DMS 273 (cell line): ENCODE results near the gene EME2.
A peak's percentile ranks its signal among the peaks of the same experiment; 100 is the strongest.

ENCODE experiments used
- DNase-seq: peaks from one replicate; lab custom pipeline; 2025; ENCODE audit not compliant: unreplicated experiment; lab: John Stamatoyannopoulos, UW

The EME2 gene

DNA sequence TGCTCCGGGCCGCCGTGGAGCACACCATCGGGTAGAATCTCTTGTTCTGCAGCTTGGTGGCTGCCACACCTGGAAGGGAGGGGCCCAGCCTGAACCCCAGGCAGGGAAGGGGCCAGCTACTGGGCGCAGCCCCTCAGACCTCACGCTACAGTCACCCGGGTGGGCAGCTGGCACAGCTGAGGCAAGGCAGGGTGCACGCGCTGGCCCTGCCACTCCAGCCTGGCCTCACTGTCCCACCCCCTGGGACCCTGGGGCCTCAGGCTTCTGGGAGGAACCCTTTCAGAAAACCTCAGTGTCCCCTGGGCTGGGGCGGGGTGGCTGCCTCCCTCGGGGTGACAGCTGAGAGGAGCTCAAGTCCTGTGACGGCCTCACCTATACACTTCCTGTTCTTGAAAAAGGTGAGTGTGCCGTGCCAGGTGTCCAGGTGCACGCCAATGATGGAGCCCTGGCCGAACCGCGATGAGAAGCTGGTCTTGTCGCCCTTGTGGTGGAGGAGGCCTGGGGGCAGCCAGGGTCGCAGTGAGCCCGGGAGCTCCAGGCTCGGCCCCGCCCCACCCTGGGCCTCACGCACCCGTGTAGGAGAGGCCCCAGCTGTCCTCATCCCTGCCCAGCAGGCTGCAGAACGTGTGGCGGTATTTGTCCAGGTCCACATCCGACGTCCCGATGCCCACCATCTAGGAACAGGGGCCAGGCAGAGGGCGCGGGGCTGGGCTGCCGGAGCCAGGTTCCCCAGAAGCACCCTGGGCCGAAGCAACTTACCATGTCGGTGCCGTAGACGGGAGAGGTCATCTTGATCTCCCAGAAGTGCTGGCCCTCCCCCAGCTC lies 5.0 kb downstream of the EME2 start:
- no peak for DNase-seq

DNA sequence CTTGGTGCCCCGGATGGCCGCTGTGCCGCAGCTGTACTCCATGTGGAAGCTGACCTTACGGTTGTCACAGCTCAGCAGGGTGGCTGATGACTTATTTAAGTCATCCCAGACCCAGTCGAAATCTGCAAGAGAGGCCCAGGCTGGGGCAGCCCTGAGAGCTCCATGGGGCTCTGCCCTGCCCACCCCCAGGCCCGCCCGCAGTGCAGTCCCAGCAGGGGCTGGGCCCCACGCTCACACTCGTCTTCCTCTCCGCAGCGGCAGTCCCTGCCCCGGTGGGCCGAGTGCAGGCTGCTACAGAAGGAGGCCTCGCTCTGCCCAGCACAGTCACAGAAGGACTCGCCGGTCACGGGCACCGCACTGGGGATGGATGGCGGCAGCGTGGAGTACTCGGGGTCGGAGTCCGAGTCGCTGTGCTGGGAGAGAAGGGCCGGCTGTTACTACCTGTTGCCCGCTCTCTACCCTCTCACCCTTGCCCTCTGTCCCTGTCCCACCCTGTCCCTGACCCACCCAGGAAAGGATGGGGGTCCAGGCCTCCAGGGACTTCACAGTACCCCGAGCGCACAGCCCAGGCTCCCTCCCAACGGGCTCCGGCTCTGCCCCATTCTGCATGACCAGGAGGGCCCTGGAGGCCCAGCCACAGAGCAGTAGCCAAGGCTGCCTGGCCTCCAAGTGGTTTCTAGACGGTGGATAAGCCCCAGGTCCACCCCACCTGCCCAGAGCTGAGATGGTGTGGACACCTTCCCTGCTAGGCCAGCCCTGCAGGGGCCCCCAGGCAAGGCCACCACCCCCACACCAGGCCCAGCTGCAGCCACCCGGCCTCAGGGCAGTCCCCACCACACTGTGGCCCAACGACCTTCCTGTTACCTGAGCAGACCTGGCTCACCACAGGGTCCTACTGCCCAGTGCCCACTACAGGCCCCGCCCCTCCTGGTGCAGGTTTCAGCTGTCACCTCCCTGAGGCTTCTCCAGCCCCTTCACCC lies 5.9 kb downstream of the EME2 start:
- DNase-seq, result no peak

DNA sequence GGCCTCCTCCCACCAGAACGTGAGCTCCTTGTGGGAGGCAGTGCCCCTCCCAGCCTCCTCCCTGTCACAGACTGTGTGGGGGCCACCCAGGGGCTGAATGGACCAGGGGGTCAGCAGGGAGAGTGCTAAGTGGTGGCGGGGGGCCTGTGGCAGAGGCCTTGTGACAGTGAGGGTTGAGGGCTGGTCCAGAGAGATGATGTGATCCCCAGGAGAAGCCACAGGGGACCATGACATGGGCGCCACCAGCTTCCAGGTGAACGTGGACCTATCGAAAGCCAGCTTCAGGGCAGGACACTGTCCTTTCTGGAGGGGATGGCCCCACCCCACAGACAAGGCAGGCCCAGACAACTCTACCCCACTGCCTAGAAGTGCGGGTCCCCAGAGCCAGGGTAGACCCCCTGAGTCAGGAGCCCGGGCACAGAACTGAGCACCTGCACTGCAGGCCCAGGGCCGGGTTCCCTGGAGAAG lies 6.7 kb downstream of the EME2 start:
- DNase-seq, result no peak

DNA sequence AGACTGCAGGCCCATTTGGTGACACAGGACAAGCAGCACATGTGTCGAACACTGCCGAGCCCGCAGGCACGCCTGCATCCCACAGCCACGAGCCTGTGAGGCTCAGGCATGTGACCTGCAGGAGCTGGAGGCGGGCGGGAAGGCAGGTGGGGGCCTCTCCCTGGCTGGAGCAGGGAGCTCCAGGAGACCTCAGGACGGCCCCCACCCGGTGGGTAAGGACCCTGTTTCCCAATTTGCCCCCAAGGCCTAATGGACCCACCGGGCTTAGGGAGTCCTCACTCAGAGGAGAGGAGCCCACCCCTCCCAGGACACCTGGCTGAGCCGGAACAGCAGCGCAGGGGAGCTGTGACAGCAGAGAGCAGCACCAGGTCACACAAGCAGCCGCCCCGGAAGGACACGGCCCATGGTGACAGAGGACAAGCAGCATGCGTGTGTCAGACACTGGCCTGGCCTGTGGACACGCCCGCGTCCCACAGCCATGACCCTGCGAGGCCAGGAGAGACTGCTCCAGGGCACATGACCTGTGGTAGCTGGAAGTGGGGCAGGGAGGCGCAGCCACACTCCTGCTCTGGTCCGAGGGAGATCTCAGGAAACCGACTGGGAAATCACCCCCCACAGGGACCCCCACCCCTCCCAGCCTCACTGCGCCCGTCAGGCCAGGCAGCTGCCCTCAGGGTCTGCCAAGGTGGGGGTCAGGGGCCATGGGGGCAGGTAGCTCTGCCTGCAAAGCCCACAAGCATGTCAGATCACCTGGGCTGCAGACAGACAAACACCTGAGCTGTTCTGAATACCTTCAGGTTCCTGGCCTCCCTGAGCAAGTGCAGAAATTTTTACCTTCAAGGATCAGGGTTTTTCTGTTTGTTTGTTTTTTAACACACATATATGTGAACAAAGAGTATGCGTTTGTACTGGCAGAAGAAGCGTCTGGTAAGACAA lies 7.4 kb downstream of the EME2 start:
- DNase-seq, result no peak

DNA sequence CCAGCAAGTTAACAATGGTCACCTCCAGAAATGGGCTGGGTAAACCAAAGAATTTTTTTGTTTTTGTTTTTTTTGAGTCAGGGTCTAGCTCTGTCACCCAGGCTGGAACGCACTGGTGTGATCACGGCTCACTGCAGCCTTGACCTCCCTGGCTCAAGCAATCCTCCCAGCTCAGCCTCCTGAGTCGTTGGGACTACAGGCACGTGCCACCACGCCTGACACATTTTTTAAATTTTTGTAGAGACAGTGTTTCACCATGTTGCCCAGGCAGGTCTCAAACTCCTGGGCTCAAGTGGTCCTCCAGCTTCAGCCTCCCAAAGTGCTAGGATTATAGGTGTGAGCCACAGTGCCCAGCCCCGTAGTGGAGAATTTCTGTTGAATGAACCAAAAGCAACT lies 8.1 kb downstream of the EME2 start:
- DNase-seq, result no peak

DNA sequence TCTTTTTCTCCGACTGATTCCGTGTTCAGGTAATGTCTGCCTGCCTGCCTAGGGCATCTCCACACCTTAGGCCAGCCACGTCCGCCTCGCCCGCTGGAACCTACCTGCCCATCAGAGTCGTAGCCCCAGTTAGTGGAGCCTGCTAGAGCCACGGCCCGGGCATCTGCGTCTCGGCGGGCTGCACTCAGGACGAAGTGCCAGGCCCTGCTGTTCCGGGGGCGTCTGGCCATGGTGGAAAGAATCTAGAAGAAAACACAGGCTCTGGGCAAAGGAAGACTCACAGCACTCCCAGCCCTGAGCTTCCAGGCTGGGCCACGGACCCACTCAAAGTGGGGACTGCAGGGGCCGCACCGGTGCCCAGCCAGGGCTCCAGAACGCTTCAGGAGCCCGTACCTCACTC lies 8.6 kb downstream of the EME2 start:
- DNase-seq, result no peak

DNA sequence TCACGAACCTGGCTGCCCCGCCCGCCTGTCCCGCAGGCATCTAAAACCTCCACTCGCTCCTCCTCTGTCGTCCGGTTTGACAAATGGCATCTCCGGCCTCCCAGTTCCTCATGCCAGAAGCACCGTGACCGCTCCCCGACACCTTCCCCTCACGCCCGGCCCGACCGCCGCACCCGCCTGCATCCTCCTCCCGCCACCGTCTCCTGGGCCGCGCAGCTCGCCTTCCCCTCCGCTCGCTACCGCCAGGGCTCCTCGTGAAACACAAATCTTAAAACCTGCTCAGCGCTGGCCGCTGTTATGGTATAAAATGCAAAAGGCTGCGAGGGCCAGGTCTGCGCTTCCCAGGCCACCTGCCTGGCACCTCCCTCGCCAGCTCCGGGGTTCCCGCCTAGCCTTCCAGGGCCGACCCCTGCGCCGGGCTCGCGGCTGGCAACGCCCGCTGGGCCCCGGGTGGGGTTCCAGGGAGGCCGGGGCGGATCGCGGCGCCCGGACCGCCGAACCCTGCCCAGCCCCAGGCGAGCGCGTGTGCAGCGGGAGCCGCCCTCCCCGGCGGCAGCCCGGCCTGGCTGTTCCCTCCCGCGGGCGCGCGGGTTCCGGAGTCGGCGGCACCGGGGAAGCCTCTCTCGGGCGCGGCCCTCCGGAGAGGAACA lies 9.3 kb downstream of the EME2 start:
- peak; percentile 79 for DNase-seq

DNA sequence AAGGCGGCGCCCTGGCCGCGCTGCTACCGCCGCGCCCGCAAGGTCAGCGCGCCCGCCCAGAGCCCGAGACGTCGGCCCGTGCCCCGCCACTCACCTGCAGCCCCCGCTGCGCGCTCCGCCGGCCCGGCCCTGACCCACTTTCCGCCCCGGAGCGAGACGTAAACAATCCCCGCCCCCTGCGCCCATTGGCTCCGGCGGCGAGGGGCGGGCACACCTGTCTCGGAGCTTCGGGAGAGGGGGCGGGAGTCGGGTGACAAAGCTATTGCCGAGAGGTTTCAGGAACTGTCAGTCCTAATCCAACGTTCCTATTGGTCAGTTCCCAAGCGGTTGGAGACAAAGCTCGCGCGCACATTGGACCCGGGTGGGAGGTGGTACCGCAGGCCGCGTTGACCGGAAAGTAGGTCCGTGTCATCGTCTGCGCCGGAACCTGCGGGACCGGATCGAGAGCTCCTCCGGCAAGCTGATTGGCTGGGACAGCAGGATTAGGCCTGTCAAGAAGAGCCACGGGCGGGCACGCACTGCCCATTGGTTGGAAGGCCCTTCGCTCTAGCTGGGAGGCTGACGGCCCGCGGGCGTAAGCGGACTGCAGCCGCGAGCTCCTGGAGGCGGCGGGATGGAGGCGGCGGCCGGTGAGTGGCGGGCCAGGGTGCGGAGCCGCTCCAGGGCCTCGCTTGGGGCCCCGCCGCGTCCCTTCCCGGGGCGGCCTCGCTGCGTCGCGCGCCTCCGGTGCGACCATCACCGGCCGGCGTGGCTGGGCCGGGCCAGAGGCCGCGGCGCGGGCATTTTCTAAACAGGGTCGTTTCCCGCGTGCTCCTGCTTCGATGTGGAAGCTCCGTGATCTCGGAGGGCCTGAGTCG lies 10.0 kb downstream of the EME2 start, which contains the start of the genes NUBP2 and SPSB3:
Gene NUBP2 (plus strand): TSS at position 553 of the 857 bp plus-strand sequence. CDS start 61 bp downstream, at position 614.
Gene SPSB3 (minus strand): TSS at position 164 of the 857 bp plus-strand sequence. CDS start 1,088 bp downstream, outside the sequence.
- peak; percentile 100 for DNase-seq

DNA sequence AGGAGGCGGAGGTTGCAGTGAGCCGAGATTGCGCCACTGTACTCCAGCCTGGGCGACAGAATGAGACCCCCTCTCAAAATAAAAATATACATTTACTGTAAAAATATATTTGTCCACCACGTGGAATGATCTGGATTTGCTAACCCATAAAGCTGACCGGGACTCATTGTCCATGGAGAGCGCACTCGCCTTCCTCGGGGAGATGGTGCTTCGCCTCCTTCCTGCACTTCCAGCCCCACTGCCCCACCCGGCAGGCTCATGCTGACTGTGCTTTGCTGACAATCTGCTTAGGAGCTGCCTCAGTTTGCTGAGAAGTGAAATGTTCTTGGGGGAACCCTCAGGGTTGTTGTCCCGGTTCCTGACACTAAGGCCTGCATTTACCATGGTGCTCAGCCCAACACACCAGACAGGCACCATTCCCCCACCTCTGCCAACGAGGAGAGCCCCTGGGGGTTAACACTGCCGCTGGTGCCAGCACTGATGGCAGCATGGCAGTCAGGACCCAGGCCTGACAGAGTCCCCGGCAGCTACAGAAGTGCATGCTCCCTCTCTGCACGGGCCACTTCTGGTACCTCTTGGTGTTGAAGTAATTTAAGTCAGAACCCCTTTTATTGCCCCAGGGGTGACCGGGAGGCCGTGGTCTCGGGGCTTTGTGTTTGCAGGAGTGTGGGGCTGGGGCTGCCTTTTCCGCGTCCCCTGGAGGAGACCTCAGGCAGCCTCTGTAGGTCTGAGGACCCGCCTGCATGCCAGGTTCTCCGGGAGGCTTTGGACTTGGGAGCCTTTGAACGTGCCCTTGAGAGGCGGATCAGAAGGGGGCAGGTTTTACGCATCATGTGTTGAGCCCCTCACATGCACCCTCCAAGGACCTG lies 12.6 kb downstream of the EME2 start:
- DNase-seq, result no peak

DNA sequence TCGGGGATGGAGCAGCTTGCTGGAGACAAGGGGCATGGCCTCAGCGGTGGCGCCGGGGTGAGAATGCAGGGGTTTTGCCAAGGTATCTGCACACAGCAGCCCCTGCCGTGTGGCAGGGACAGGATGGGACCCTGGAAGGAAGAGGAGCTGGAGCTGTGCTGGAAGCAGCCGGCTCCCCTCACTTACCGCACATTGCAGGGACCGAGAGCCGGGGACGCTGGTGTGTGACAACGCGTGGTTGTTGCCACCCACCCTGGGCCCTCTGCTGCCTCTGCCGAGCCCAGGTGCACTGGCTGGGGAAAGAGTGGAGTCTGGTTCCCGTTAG lies 13.2 kb downstream of the EME2 start:
- DNase-seq, result no peak

DNA sequence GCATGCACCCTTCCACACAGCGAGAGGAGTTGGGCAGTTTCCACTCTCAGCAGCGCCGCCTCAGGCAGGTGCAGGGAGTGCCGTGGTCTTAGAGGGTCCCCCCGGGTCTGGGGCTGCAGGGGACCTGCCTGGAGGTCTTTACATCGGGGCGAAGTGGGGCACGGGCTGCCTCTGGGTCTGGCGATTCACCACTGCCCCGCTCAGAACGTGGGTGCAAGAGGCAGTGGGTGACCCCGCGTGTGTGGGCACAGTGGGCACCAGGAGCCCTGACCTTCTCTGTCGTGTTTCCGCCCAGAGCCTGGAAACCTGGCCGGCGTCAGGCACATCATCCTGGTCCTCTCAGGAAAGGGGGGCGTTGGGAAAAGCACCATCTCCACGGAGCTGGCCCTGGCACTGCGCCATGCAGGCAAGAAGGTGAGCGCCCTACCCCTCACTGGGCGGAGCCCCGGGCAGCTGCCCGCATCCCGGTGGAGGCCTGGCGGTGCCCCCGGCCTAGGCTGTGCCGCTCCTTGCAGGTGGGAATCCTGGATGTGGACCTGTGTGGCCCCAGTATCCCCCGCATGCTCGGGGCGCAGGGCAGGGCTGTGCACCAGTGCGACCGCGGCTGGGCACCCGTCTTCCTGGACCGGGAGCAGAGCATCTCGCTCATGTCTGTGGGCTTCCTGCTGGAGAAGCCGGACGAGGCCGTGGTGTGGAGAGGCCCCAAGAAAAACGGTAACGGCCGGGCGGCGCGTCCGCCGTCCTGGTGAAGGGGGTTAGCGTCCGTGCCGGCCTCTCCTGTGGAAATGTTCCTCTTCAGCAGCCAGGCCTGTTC lies 13.8 kb downstream of the EME2 start:
- no peak for DNase-seq

DNA sequence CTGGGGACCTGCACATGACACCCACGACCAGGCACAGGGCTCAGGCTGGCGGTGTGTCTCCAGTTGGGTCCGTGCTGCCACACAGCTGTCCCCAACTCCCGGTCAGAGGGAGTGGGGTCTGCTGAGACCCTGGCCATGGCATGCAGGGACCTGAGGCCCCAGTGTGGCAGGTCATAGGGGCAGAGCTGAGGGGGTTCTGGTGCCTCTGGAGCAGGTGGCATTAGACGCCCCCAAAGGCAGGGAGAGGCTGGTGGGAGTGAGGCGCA lies 14.4 kb downstream of the EME2 start:
- DNase-seq, result no peak

DNA sequence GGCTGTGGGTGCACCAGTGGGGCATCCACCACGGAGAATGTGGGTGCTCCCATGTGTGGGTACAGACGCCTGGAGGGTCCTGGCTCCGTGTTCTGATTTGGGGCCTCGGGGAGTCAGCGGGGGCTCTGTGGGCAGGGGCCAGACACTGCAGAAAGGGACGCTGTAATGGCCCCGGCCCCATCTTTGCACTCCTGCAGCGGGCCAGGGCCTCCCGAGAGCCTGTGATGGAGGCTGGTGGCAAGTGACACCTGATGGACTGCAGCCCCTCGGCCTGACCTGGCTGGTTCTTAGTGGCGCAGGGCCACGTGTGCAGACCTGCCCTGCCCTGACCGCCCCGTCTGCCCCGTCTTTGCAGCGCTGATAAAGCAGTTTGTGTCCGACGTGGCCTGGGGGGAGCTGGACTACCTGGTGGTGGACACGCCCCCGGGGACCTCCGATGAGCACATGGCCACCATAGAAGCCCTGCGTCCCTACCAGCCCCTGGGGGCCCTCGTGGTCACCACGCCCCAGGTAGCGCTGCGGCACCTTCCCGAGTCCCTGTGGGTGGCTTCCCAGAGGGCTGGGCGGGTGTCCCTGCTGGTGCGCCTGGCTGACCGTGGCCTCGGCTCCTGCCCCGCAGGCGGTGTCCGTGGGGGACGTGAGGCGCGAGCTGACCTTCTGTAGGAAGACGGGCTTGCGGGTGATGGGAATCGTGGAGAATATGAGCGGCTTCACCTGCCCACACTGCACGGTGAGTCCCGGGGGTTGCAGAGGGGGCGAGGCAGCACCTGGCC lies 14.9 kb downstream of the EME2 start:
- DNase-seq, result no peak

DNA sequence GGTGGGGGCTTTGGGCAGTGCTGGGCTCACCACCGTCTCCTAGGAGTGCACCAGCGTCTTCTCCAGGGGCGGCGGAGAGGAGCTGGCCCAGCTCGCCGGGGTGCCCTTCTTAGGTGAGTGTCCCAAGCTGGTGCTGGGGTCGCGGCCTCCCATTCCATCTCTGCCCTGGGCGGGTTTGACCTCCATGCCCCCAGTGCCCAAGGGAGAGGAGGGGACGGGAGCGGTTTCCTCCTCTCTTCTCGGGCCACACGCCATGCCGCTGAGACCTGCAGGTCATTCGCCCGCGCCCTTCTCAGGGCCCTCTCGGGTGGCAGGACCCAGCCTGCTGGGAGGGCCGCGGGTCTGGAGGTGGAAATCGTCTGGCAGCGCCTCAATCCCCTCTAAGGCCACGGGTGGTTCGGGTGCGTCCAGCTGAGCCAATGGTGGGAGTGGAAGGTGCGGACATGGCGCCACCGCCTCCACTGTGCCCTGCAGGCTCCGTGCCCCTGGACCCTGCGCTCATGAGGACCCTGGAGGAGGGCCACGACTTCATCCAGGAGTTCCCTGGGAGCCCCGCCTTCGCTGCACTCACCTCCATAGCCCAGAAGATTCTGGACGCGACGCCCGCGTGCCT lies 15.6 kb downstream of the EME2 start:
- no peak for DNase-seq

DNA sequence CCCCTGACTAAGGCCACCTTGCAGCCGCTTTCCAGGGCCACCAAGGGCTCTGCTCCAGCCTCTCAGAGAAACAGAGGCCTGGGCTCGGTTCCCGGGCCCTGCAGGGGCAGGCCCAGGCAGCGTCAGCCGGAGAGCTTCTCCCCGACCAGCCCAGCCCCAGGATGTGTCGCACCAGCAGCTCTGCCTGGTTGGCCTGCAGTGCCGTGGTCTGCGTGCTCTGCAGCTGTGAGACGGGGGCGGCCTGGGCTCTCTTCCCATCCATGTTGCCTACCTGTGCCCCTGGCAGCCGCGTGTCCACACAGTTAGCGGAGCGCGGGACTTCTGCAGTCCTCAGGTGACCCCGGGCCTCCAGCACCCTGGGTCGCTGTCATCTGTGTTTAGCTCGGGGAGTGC lies 16.1 kb downstream of the EME2 start:
- DNase-seq, result no peak

DNA sequence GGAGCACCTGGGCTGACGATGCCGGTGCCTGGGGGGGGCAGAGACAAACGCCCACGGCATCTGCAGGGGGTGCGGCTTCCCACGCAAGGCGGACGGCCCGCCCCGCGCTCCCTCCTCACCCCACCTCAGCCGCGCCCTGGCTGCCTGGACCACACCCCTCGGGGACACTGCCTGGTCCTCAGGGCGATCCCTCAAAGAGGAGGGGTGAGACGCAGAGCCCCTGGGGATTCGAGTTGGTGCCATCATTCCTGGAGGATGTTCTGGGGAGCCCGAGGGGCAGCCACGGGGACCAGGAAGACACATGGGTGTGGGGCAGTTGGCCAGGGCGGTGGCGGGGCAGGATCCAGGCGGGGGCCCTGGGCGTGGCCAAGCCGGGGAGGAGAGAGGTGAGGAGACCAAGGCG lies 17.0 kb downstream of the EME2 start:
- no peak for DNase-seq

DNA sequence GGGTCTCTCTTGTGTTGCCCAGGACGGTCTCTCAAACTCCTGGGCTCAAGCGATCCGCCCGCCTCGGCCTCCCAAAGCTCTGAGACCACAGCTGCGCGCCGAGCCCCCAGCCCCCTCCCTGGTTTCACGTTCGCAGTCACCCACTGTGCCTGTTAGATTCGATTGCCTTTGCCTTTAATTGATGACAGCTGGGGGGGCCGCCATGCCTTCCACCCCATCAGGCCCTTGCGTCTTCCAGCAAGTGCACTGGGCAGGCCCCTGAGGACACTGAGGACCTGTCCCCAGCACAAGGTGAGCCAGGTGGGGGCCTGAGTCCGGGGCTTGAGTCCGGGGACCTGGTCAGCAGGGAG lies 17.6 kb downstream of the EME2 start:
- DNase-seq, result no peak
